GM20000 (cell line): ENCODE results near the gene TMEM151B.

ENCODE experiments used
- DNase-seq: peaks from one replicate; pipeline ENCODE4 v3.0.0; 2012; ENCODE audit warnings: low spot score
- TF ChIP-seq, protein P1 (sequence below): IDR thresholded peaks from 2 replicates; pipeline ENCODE4 v1.5.1; 2012; ENCODE audit warnings: mild to moderate bottlenecking, control low read depth; ENCODE audit errors: extremely low read depth, missing control alignments

Gene TMEM151B

DNA sequence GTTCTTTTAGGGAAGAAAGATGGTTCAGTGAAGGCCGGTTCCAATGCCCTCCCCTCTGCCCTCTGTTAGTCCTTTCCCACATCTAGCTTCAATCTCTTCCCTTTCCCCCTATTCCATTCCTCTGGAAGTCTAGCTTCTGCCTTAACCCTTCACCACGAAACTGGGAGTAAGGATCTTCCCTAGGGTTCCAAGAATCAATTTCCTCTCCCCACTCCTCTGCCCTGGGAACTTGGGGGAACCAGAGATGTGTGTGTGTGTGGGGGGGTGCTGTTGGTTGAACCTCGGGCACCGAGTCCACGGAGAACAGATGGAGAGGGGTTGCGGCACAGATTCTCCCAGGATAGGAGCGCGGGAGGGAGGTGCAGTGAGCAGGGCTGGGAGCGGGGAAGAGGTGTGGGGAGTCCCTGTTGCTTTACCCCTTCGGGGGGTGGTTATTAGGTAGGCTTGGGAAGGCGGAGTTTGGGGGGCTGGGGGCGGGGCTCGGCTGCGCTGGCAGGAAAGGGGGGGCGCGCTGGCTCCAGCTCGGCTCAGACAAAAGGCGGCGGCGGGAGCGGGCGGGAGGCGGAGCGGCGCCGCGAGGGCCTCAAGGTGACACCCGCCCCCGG is at the start of gene TMEM151B:
Gene TMEM151B (plus strand): TSS at position 530 of the 605 bp plus-strand sequence. CDS start 293 bp downstream, outside the sequence.
- DNase-seq = no peak
- TF ChIP-seq, protein P1, sequence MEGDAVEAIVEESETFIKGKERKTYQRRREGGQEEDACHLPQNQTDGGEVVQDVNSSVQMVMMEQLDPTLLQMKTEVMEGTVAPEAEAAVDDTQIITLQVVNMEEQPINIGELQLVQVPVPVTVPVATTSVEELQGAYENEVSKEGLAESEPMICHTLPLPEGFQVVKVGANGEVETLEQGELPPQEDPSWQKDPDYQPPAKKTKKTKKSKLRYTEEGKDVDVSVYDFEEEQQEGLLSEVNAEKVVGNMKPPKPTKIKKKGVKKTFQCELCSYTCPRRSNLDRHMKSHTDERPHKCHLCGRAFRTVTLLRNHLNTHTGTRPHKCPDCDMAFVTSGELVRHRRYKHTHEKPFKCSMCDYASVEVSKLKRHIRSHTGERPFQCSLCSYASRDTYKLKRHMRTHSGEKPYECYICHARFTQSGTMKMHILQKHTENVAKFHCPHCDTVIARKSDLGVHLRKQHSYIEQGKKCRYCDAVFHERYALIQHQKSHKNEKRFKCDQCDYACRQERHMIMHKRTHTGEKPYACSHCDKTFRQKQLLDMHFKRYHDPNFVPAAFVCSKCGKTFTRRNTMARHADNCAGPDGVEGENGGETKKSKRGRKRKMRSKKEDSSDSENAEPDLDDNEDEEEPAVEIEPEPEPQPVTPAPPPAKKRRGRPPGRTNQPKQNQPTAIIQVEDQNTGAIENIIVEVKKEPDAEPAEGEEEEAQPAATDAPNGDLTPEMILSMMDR = no peak

GRCh38 chr6:44220913-44221290 is 49.3 kb upstream of the TMEM151B start:
- TF ChIP-seq, protein P1 = no peak
- no peak for DNase-seq

DNA sequence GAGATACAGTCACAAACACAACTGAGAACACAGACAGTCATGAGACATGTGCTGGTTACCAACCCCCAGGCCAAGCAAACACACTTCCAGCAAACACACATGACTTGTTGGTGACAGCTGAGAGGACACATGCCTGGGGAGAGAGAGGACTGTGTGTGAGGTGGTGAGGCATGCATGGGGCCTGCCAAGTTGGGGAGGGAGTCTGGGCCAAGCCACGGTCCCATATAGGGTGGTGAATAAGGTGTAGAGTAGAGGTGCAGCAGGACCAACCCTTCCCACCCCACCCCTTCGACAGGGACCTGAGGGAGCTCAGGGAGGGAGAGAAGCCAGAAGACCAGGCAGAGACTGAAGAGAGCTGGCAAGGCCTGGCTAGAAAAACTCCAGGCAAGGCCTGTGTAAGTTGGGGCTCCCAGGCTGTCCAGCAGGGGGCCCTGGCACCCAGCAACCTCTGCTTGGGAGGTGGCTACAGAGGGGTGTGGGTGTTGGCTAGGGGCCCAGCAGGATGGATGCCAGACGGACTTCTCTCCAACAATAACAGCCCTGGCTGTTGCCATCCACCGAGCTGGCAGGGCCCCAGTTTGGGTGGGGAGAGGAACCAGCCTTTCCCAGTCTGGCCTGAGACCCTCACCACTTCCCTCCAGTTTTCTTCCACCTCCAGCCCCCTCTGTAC is 48.8 kb upstream of the TMEM151B start:
- TF ChIP-seq, protein P1 = peak; percentile 77
- peak; percentile 88 for DNase-seq

DNA sequence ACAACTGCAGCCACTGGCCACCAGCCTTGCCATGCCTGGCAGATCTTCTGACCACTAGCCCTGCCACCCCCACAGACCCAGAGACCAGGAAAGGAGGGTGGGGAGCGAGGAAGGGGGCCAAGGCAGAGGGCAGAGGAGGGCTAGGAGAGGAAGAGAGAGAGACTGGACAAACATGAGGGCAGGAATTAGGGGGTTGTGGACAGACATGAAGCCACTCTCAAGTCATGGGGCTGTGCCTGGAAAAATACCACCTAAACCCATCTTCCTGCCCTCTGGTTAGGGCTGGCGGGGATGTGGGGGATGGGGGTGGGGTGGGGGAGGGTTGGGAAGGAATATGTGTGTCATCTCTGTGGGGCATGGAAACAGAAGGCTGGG is 48.3 kb upstream of the TMEM151B start:
- TF ChIP-seq, protein P1 = no peak
- peak; percentile 31 for DNase-seq

GRCh38 chr6:44222486-44223318 is 47.5 kb upstream of the TMEM151B start:
- TF ChIP-seq, protein P1 = no peak
- peak; percentile 18 for DNase-seq

GRCh38 chr6:44223319-44224028 is 46.8 kb upstream of the TMEM151B start, which contains the start of gene SLC29A1:
SLC29A1 (plus strand) TSS chr6:44223595; CDS start chr6:44227314, 3,719 bp downstream.
- peak; percentile 97 for DNase-seq
- TF ChIP-seq, protein P1 = no peak
